ENCODE measurements around the gene ZNF804A.
"Not testable (repeated sequence)": the region's sequence is repeated elsewhere in the genome, so short reads cannot be mapped to it uniquely, and the experiment has no call there.

ZNF804A gene

GRCh38 chr2:184728411-184728810 is 130.1 kb downstream of the ZNF804A start:
- DNase-seq, result no peak

GRCh38 chr2:184729581-184729980 is 131.3 kb downstream of the ZNF804A start:
- no peak for DNase-seq

- no peak for DNase-seq
Observed at GRCh38 chr2:184730288-184730687, 132.0 kb downstream of the ZNF804A start.

GRCh38 chr2:184734338-184734737 is 136.0 kb downstream of the ZNF804A start:
- no peak for DNase-seq

- no peak for DNase-seq
Observed at GRCh38 chr2:184735611-184736010, 137.3 kb downstream of the ZNF804A start.

GRCh38 chr2:184743096-184743495 is 144.8 kb downstream of the ZNF804A start:
- no peak for DNase-seq

GRCh38 chr2:184756161-184756560 is 157.8 kb downstream of the ZNF804A start:
- no peak for DNase-seq

GRCh38 chr2:184756885-184757284 is 158.6 kb downstream of the ZNF804A start:
- no peak for DNase-seq

GRCh38 chr2:184759557-184760255 is 161.4 kb downstream of the ZNF804A start:
- not testable (repeated sequence) for DNase-seq

GRCh38 chr2:184760931-184761330 is 162.6 kb downstream of the ZNF804A start:
- no peak for DNase-seq

- no peak for DNase-seq
Observed at GRCh38 chr2:184765112-184765895, 167.0 kb downstream of the ZNF804A start.

- no peak for DNase-seq
Observed at GRCh38 chr2:184767059-184767458, 168.7 kb downstream of the ZNF804A start.

- no peak for DNase-seq
Observed at GRCh38 chr2:184769023-184769422, 170.7 kb downstream of the ZNF804A start.

GRCh38 chr2:184769686-184770085 is 171.4 kb downstream of the ZNF804A start:
- no peak for DNase-seq

- no peak for DNase-seq
Observed at GRCh38 chr2:184779777-184780176, 181.4 kb downstream of the ZNF804A start.

GRCh38 chr2:184780384-184780783 is 182.1 kb downstream of the ZNF804A start:
- no peak for DNase-seq

- DNase-seq, result no peak
Observed at GRCh38 chr2:184780944-184781343, 182.6 kb downstream of the ZNF804A start.

- DNase-seq, result no peak
Observed at GRCh38 chr2:184783576-184783975, 185.2 kb downstream of the ZNF804A start.

GRCh38 chr2:184793176-184793575 is 194.8 kb downstream of the ZNF804A start:
- no peak for DNase-seq

- DNase-seq, result no peak
Observed at GRCh38 chr2:184799379-184799778, 201.1 kb downstream of the ZNF804A start.

- DNase-seq, result no peak
Observed at GRCh38 chr2:184814421-184814820, 216.1 kb downstream of the ZNF804A start.

GRCh38 chr2:184815824-184816223 is 217.5 kb downstream of the ZNF804A start:
- no peak for DNase-seq

GRCh38 chr2:184824597-184824996 is 226.3 kb downstream of the ZNF804A start:
- no peak for DNase-seq

GRCh38 chr2:184830531-184830930 is 232.2 kb downstream of the ZNF804A start:
- DNase-seq, result no peak

All from activated gamma-delta T cell (primary cell).